Endothelial cell (in vitro differentiated cells): Measurements from ENCODE around the gene KCNQ1OT1. TPM values are rescaled to one million over a fixed set of nuclear protein-coding genes. Genes with fewer than 3 reads are reported as not detected.

ENCODE experiments used
- DNase-seq: peaks from one replicate; pipeline ENCODE4 v3.0.0; 2021; ENCODE audit warnings: low spot score
- H3K27ac Mint-ChIP-seq: one replicate; pipeline ENCODE4 v1.8.0; 2021; ENCODE audit warnings: mixed read lengths, inconsistent platforms; ENCODE audit not compliant: unreplicated experiment
- H3K27me3 Mint-ChIP-seq: one replicate; pipeline ENCODE4 v1.8.0; 2021; ENCODE audit warnings: mild to moderate bottlenecking, moderate library complexity, mixed read lengths, inconsistent platforms; ENCODE audit not compliant: unreplicated experiment
- H3K36me3 Mint-ChIP-seq: one replicate; pipeline ENCODE4 v1.8.0; 2021; ENCODE audit warnings: mild to moderate bottlenecking, low read depth, mixed read lengths, inconsistent platforms; ENCODE audit not compliant: unreplicated experiment
- H3K4me1 Mint-ChIP-seq: one replicate; pipeline ENCODE4 v1.8.0; 2021; ENCODE audit warnings: mild to moderate bottlenecking, mixed read lengths, inconsistent platforms; ENCODE audit not compliant: unreplicated experiment
- H3K4me3 Mint-ChIP-seq: one replicate; pipeline ENCODE4 v1.8.0; 2021; ENCODE audit warnings: mild to moderate bottlenecking, mixed read lengths, inconsistent platforms; ENCODE audit not compliant: unreplicated experiment
- H3K9me3 Mint-ChIP-seq: one replicate; pipeline ENCODE4 v1.8.0; 2021; ENCODE audit warnings: mixed read lengths, inconsistent platforms; ENCODE audit not compliant: unreplicated experiment
- total RNA-seq: library from RNA; stranded (reverse); fragmentation: NEBNext Ultra II Directional; extraction: Animal tissue kit (Norgen Biotek cat#: 25700); gene quantifications from one replicate; pipeline ENCODE4 v1.2.1, GENCODE V29; 2021; ENCODE audit not compliant: unreplicated experiment
- TF ChIP-seq, protein P1 (sequence below): fragments of 200-600 bp; sonication (generic); IDR thresholded peaks from one replicate; pipeline ENCODE4 v1.5.0; 2021; ENCODE audit warnings: antibody characterized with exemption; ENCODE audit not compliant: unreplicated experiment

KCNQ1OT1 gene
- total RNA-seq, 1 donor from 2014 or later, result 1.2 TPM

GRCh38 chr11:2690596-2691354 is 9.0 kb downstream of the KCNQ1OT1 start:
- peaks cover 11% of the 10 kb centered on the region for H3K27me3 Mint-ChIP-seq
- H3K4me3 Mint-ChIP-seq, result no peak overlapping the region
- TF ChIP-seq, protein P1, sequence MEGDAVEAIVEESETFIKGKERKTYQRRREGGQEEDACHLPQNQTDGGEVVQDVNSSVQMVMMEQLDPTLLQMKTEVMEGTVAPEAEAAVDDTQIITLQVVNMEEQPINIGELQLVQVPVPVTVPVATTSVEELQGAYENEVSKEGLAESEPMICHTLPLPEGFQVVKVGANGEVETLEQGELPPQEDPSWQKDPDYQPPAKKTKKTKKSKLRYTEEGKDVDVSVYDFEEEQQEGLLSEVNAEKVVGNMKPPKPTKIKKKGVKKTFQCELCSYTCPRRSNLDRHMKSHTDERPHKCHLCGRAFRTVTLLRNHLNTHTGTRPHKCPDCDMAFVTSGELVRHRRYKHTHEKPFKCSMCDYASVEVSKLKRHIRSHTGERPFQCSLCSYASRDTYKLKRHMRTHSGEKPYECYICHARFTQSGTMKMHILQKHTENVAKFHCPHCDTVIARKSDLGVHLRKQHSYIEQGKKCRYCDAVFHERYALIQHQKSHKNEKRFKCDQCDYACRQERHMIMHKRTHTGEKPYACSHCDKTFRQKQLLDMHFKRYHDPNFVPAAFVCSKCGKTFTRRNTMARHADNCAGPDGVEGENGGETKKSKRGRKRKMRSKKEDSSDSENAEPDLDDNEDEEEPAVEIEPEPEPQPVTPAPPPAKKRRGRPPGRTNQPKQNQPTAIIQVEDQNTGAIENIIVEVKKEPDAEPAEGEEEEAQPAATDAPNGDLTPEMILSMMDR, result no peak
- no peak overlapping the region for H3K27ac Mint-ChIP-seq
- H3K36me3 Mint-ChIP-seq, result peaks cover 10% of the 10 kb centered on the region
- no peaks in the 10 kb centered on the region for H3K9me3 Mint-ChIP-seq
- H3K4me1 Mint-ChIP-seq, result peaks cover 34% of the 10 kb centered on the region
- DNase-seq, result no peak

DNA sequence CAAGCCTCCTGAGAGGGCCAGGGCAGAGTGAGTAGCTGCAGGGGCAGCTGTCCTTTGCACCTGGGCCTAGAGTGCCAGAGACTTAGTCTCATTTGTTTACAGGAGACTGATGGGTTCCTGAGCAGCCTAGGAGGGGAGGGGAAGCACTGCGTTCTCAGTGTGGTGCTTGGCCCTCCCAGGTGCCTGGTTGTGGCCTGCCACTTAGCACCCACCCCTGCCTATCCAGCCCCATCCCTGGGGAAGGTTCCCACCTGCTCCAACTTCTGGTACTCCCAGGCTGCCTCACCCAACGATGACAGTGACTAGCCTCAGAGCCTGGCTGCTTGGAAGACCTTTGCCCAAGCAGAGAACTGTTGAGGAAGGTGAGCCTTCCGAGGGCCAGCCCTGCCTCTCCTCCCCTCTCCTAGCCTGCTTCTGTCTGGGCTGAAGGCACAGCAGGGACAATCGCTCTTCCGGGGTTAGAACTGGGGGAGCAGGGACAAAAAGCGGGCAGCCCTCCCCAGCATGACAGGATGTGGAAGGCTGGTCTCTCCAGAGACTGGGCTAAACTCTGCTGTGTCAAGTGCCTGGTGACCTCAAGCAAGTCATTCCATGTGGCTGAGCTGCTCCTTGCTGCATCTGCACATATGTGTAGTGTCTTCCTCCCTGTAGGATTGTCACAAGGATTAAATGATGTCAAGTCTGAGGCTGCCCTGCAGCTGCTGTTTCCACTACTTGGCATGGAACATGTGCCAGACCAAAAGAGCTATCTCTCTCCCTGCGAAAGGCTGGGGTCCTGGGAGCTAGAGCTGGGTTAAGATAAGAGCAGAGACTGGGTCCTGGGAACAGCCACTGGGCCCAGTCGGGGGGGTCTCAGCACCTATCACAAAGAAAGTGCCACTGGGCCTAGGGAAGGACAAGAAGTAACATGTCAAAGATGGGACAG is 9.9 kb downstream of the KCNQ1OT1 start:
- TF ChIP-seq, protein P1, result no peak
- Mint-ChIP-seq H3K4me3 (no peak overlapping the region), H3K9me3 (no peaks in the 10 kb centered on the region), H3K36me3 (peaks cover 10% of the 10 kb centered on the region), H3K4me1 (peaks cover 30% of the 10 kb centered on the region), H3K27ac (no peak overlapping the region), H3K27me3 (peaks cover 11% of the 10 kb centered on the region)
- DNase-seq, result no peak

DNA sequence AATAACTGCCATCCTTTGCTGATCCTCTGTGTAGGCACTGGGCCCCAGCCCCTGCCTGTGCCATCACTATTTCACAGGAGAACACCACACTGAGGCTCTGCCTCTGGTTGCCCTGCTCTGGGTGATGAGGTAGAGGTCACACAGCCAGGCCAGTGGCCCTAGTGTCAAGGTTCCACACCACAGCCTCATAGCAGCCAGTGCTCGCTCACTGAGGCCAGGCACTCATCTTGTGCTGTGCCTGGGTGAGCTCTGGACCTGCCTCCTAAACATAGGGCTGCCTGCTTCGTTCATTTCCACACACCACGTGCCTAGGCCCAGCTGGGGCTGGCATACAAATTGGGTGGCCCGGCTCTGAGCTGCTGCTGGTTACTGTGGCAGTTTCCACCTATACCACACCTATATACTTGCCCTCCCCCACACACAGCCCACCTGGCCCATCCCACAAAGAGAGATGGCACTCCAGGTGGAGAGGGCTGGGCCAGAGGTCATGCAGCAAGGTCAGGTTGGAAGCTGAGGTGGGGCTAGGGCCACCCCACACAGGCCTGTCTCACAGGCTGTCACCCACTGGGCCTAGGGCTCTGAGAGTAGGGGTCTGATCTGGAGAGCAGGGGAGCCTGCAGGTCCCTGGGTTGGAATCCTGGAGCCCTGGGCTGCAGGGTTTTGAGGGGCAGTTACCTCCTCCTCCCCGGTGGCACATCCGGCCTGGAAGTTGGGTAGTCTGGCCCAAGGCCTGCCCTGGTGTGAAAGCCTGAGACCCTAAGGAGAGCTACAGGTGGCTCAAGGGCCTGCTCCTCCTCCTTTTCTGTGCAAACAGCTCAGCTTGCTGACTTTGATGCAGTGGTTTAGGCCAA is 11.2 kb downstream of the KCNQ1OT1 start:
- Mint-ChIP-seq H3K4me3 (no peak overlapping the region), H3K27me3 (peaks cover 11% of the 10 kb centered on the region), H3K4me1 (peaks cover 22% of the 10 kb centered on the region), H3K27ac (no peak overlapping the region), H3K36me3 (peaks cover 14% of the 10 kb centered on the region), H3K9me3 (no peaks in the 10 kb centered on the region)
- no peak for DNase-seq
- TF ChIP-seq, protein P1, result no peak

DNA sequence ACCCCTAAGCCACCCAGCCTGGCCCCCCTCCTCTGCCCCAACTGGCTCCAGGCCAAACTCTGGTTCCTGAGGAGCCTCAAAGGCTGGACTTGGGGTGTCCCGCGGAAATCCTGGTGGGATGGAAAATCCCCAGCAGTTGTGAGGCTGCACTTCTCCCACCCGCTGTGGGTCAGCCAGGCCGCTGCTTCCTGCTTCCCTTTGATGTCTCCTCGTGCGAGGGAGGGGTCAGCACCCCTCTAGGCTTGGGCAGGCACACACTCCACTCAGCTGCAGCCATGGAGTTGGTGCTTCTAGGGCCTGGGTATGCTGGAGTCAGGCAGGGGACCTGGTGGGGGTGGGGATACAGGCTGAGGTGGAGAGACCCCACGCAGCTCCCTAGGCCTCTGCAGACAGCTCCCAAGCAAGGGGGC is 12.0 kb downstream of the KCNQ1OT1 start:
- Mint-ChIP-seq H3K4me3 (no peak overlapping the region), H3K4me1 (peaks cover 14% of the 10 kb centered on the region), H3K27me3 (peaks cover 11% of the 10 kb centered on the region), H3K9me3 (no peaks in the 10 kb centered on the region), H3K27ac (no peak overlapping the region), H3K36me3 (peaks cover 16% of the 10 kb centered on the region)
- TF ChIP-seq, protein P1, result no peak
- DNase-seq, result no peak
